Measurements from ENCODE around the gene ACOXL.

Gene ACOXL

DNA sequence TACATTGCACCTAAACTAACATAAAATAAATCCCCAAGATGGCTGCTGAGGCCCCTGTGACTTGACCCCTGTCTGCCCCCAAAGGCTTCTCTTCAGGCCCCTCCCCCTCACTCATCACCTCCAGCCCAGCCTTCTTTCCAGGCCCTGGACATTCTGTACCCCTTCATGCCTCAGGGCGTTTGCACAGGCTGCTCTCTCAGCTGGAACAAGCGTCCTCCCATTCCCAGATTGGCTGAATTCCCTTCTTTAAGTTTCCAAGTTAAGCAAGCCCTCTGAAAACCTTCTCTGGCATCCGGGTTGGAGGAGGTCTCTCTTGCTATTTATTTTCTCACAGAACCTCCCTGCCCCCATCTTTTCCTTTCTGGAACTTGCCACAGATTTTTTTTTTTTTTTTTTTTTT is 223.2 kb downstream of the ACOXL start:
- Mint-ChIP-seq H3K9me3 (no peaks in the 10 kb centered on the region), H3K27ac (peak overlapping the region; percentile 64), H3K4me3 (no peak overlapping the region), H3K4me1 (peaks cover 28% of the 10 kb centered on the region), H3K36me3 (ENCODE audit: low read depth) (no peaks in the 10 kb centered on the region), H3K27me3 (ENCODE audit: low read depth, poor library complexity) (peaks cover 19% of the 10 kb centered on the region)
- TF ChIP-seq, protein P1, sequence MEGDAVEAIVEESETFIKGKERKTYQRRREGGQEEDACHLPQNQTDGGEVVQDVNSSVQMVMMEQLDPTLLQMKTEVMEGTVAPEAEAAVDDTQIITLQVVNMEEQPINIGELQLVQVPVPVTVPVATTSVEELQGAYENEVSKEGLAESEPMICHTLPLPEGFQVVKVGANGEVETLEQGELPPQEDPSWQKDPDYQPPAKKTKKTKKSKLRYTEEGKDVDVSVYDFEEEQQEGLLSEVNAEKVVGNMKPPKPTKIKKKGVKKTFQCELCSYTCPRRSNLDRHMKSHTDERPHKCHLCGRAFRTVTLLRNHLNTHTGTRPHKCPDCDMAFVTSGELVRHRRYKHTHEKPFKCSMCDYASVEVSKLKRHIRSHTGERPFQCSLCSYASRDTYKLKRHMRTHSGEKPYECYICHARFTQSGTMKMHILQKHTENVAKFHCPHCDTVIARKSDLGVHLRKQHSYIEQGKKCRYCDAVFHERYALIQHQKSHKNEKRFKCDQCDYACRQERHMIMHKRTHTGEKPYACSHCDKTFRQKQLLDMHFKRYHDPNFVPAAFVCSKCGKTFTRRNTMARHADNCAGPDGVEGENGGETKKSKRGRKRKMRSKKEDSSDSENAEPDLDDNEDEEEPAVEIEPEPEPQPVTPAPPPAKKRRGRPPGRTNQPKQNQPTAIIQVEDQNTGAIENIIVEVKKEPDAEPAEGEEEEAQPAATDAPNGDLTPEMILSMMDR (IDR thresholded peaks at IDR 0.05): no peak
- no peak for DNase-seq

DNA sequence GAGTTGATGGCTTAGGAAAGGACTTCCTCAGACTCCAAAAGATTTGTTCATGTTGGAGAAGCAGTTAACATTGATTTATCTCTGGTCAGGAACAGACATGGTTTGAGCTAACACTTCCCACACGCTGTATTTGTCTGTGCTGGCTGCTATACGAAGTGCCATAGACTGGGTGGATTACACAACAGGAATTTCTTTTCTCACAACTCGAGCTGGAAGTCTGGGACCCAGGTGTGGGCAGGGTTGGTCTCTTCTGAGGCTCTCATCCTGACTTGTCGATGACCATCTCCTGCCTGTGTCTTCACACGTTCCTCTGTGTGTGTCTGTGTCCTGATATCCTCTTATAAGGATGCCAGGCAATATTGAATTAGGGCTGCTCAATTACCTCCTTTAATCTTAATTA is 224.9 kb downstream of the ACOXL start:
- no peak for DNase-seq
- Mint-ChIP-seq H3K4me3 (no peak overlapping the region), H3K4me1 (peaks cover 28% of the 10 kb centered on the region), H3K9me3 (no peaks in the 10 kb centered on the region), H3K27me3 (ENCODE audit: low read depth, poor library complexity) (peaks cover 23% of the 10 kb centered on the region), H3K27ac (peak overlapping the region; percentile 75), H3K36me3 (ENCODE audit: low read depth) (no peaks in the 10 kb centered on the region)
- TF ChIP-seq, protein P1 (IDR thresholded peaks at IDR 0.05): no peak

DNA sequence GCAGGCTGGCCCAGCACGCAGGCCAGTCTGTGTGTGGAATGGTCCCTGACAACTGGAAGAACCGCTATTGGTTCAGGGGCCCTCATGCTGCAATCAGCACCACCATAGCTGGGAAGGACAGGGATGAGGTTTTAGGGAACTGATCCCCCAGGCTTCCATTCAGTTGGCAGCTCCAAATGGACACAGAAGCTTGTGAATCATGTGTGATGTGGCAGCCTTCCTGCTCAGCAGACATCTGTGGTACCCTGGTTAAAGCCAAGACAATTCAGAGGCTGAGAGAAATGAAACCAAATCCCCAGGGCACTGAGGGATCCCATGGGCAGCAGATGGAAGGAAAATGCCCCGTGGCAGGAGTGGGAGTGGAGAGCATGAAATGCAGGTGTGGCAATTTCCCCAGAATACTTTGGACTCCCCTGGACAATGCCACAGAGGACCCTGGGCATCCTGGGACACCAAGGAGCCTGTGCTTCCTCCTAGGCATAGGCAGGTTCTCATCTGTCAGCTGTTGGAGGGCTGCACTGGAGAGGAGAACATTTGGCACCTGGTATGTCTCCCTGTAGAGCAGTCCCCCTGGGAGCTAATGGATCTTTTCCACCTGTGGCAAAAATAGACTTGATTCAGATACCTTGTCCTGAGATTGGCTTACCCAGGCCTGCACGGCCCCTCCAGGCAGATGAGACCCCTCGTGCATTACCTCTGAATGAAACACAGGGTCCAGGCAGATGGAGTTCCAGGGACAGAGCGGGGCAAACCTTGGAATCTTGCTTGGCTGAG is 226.2 kb downstream of the ACOXL start:
- Mint-ChIP-seq H3K27ac (no peak overlapping the region), H3K4me1 (peaks cover 36% of the 10 kb centered on the region), H3K36me3 (ENCODE audit: low read depth) (no peaks in the 10 kb centered on the region), H3K9me3 (no peaks in the 10 kb centered on the region), H3K27me3 (ENCODE audit: low read depth, poor library complexity) (peaks cover 23% of the 10 kb centered on the region), H3K4me3 (no peak overlapping the region)
- TF ChIP-seq, protein P1 (IDR thresholded peaks at IDR 0.05): no peak
- no peak for DNase-seq

DNA sequence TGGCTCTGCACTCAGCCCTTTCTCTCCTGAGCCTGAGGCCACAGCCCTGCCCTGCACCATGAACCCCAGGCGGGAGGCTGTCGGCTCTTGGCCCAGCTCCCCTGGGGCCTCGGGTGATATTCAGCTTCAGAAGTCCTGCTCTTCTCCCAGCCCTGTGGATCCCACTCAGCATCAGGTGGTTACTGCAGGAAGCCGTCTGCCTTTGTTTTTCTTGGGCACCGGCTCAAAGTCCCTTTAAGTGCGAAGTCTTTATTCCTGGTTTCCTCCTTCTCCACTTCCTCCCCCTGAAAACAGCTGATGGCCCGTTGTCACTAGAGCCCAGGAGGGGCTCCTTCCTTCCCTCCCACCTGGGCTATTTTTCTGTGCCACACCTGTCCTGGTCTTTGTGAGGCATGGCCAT is 226.8 kb downstream of the ACOXL start:
- Mint-ChIP-seq H3K36me3 (ENCODE audit: low read depth) (no peaks in the 10 kb centered on the region), H3K4me1 (peaks cover 36% of the 10 kb centered on the region), H3K4me3 (no peak overlapping the region), H3K27ac (no peak overlapping the region), H3K9me3 (no peaks in the 10 kb centered on the region), H3K27me3 (ENCODE audit: low read depth, poor library complexity) (peaks cover 23% of the 10 kb centered on the region)
- DNase-seq: no peak
- TF ChIP-seq, protein P1 (IDR thresholded peaks at IDR 0.05): no peak

DNA sequence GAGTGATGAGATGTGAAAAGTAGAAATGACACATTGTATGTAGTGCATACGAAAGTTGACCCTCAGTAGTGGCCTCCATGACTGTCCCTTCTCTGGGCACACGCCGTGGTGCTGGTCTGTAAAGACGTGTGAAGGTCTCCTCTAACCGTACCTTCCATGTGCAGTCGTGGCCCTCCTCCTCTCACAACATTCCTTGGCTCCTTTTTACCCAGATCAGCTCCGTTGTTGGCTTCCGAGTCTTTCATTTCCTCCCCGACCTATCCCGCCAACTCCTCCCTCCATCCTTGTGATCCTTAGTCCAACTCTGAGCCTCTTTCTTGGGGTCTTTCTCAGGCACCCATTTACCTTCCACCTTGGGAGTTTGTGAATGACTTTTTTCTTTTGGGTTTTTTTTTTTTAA is 227.9 kb downstream of the ACOXL start:
- H3K9me3 Mint-ChIP-seq: no peaks in the 10 kb centered on the region
- H3K27ac Mint-ChIP-seq: peak overlapping the region; percentile 48
- no peaks in the 10 kb centered on the region for H3K36me3 Mint-ChIP-seq (ENCODE audit: low read depth)

More for the DNA sequence above, 227.9 kb downstream of the ACOXL start:
- no peak for DNase-seq
- Mint-ChIP-seq H3K4me3 (no peak overlapping the region), H3K27me3 (ENCODE audit: low read depth, poor library complexity) (peaks cover 19% of the 10 kb centered on the region), H3K4me1 (peaks cover 31% of the 10 kb centered on the region)
- TF ChIP-seq, protein P1 (IDR thresholded peaks at IDR 0.05): no peak

Data from nephron progenitor cell (in vitro differentiated cells).